ENCODE results near the gene PDE4A.

- TF ChIP-seq ZC3H11A (IDR thresholded peaks at IDR 0.05): no peak
- no peak for TF ChIP-seq CTCF (IDR thresholded peaks at IDR 0.05)
Observed at GRCh38 chr19:10408511-10409283, 11.6 kb upstream of the PDE4A start.

All from A549 (cell line).